ENCODE measurements around the gene SEMA3E. TPM values are rescaled to one million over a fixed set of nuclear protein-coding genes. Genes with fewer than 3 reads are reported as not detected.
A peak's percentile ranks its signal among the peaks of the same experiment; 100 is the strongest.

SEMA3E gene
- total and polyA plus RNA-seq, 2 donors: 12.6 to 24.3 TPM

GRCh38 chr7:83419013-83419412 is 229.9 kb downstream of the SEMA3E start:
- Histone ChIP-seq H3K4me3 (ENCODE audit: low read depth, low read length) (no peak overlapping the region), H3K36me3 (ENCODE audit: insufficient read depth) (no peaks in the 10 kb centered on the region), H3K27ac (ENCODE audit: low read depth) (no peak overlapping the region), H3K4me1 (ENCODE audit: insufficient read depth) (no peaks in the 10 kb centered on the region)
- WGBS: 88% methylated on average over 1 of the region's 1 CpG
- DNase-seq (ENCODE audit: extremely low spot score): no peak

- WGBS: 56% methylated on average over 2 of the region's 2 CpGs
- no peak for DNase-seq (ENCODE audit: extremely low spot score)
- H3K4me3 ChIP-seq (ENCODE audit: low read depth, low read length): no peak overlapping the region
- no peak overlapping the region for H3K27ac ChIP-seq (ENCODE audit: low read depth)
- H3K36me3 ChIP-seq (ENCODE audit: insufficient read depth): no peaks in the 10 kb centered on the region
- H3K4me1 ChIP-seq (ENCODE audit: insufficient read depth): no peaks in the 10 kb centered on the region
Observed at GRCh38 chr7:83415840-83416239, 233.1 kb downstream of the SEMA3E start.

- Histone ChIP-seq H3K27ac (ENCODE audit: low read depth) (no peak overlapping the region), H3K4me1 (ENCODE audit: insufficient read depth) (no peaks in the 10 kb centered on the region), H3K36me3 (ENCODE audit: insufficient read depth) (no peaks in the 10 kb centered on the region), H3K4me3 (ENCODE audit: low read depth, low read length) (no peak overlapping the region)
- 41% methylated on average over 2 of the region's 2 CpGs for WGBS
- no peak for DNase-seq (ENCODE audit: extremely low spot score)
Observed at GRCh38 chr7:83414947-83415346, 234.0 kb downstream of the SEMA3E start.

- H3K36me3 ChIP-seq (ENCODE audit: insufficient read depth): no peaks in the 10 kb centered on the region
- DNase-seq (ENCODE audit: extremely low spot score): no peak
- 50% methylated on average over 4 of the region's 4 CpGs for WGBS
- H3K4me1 ChIP-seq (ENCODE audit: insufficient read depth): no peaks in the 10 kb centered on the region
- H3K27ac ChIP-seq (ENCODE audit: low read depth): no peak overlapping the region
- no peak overlapping the region for H3K4me3 ChIP-seq (ENCODE audit: low read depth, low read length)
Observed at GRCh38 chr7:83413831-83414230, 235.1 kb downstream of the SEMA3E start.

- no peak for DNase-seq (ENCODE audit: extremely low spot score)
- Histone ChIP-seq H3K36me3 (ENCODE audit: insufficient read depth) (no peaks in the 10 kb centered on the region), H3K27ac (ENCODE audit: low read depth) (no peak overlapping the region), H3K4me1 (ENCODE audit: insufficient read depth) (no peaks in the 10 kb centered on the region), H3K4me3 (ENCODE audit: low read depth, low read length) (no peak overlapping the region)
- WGBS: 48% methylated on average over 2 of the region's 2 CpGs
Observed at GRCh38 chr7:83413424-83413823, 235.5 kb downstream of the SEMA3E start.

GRCh38 chr7:83410989-83411591 is 237.8 kb downstream of the SEMA3E start:
- peak; percentile 6 for DNase-seq (ENCODE audit: extremely low spot score)
- WGBS: 33% methylated on average over 3 of the region's 3 CpGs
- Histone ChIP-seq H3K36me3 (ENCODE audit: insufficient read depth) (no peaks in the 10 kb centered on the region), H3K27ac (ENCODE audit: low read depth) (no peak overlapping the region), H3K4me3 (ENCODE audit: low read depth, low read length) (no peak overlapping the region), H3K4me1 (ENCODE audit: insufficient read depth) (no peaks in the 10 kb centered on the region)

- no peaks in the 10 kb centered on the region for H3K4me1 ChIP-seq (ENCODE audit: insufficient read depth)
- H3K27ac ChIP-seq (ENCODE audit: low read depth): no peak overlapping the region
- DNase-seq (ENCODE audit: extremely low spot score): no peak
- no peak overlapping the region for H3K4me3 ChIP-seq (ENCODE audit: low read depth, low read length)
- no peaks in the 10 kb centered on the region for H3K36me3 ChIP-seq (ENCODE audit: insufficient read depth)
Observed at GRCh38 chr7:83394776-83395175, 254.2 kb downstream of the SEMA3E start.

- no peaks in the 10 kb centered on the region for H3K36me3 ChIP-seq (ENCODE audit: insufficient read depth)
- DNase-seq (ENCODE audit: extremely low spot score): no peak
- no peak overlapping the region for H3K27ac ChIP-seq (ENCODE audit: low read depth)
Observed at GRCh38 chr7:83388436-83388835, 260.5 kb downstream of the SEMA3E start.

GRCh38 chr7:83366629-83367028 is 282.3 kb downstream of the SEMA3E start:
- no peak overlapping the region for H3K4me3 ChIP-seq (ENCODE audit: low read depth, low read length)
- no peak overlapping the region for H3K27ac ChIP-seq (ENCODE audit: low read depth)
- no peaks in the 10 kb centered on the region for H3K36me3 ChIP-seq (ENCODE audit: insufficient read depth)
- DNase-seq (ENCODE audit: extremely low spot score): no peak
- H3K4me1 ChIP-seq (ENCODE audit: insufficient read depth): no peaks in the 10 kb centered on the region
- WGBS: 54% methylated on average over 2 of the region's 2 CpGs

More at GRCh38 chr7:83388436-83388835, 260.5 kb downstream of the SEMA3E start:
- no peaks in the 10 kb centered on the region for H3K4me1 ChIP-seq (ENCODE audit: insufficient read depth)
- H3K4me3 ChIP-seq (ENCODE audit: low read depth, low read length): no peak overlapping the region

GRCh38 chr7:83365746-83366145 is 283.2 kb downstream of the SEMA3E start:
- no peaks in the 10 kb centered on the region for H3K36me3 ChIP-seq (ENCODE audit: insufficient read depth)
- no peak overlapping the region for H3K27ac ChIP-seq (ENCODE audit: low read depth)
- H3K4me3 ChIP-seq (ENCODE audit: low read depth, low read length): no peak overlapping the region
- no peaks in the 10 kb centered on the region for H3K4me1 ChIP-seq (ENCODE audit: insufficient read depth)
- no peak for DNase-seq (ENCODE audit: extremely low spot score)

GRCh38 chr7:83362871-83363550 is 285.9 kb downstream of the SEMA3E start:
- Histone ChIP-seq H3K36me3 (ENCODE audit: insufficient read depth) (no peaks in the 10 kb centered on the region), H3K27ac (ENCODE audit: low read depth) (no peak overlapping the region), H3K4me3 (ENCODE audit: low read depth, low read length) (no peak overlapping the region), H3K4me1 (ENCODE audit: insufficient read depth) (no peaks in the 10 kb centered on the region)
- peak; percentile 23 for DNase-seq (ENCODE audit: extremely low spot score)
- 18% methylated on average over 8 of the region's 8 CpGs for WGBS

GRCh38 chr7:83359108-83359507 is 289.8 kb downstream of the SEMA3E start:
- 79% methylated on average over 1 of the region's 1 CpG for WGBS
- H3K36me3 ChIP-seq (ENCODE audit: insufficient read depth): no peaks in the 10 kb centered on the region

GRCh38 chr7:83355143-83355542 is 293.8 kb downstream of the SEMA3E start:
- Histone ChIP-seq H3K4me3 (ENCODE audit: low read depth, low read length) (no peak overlapping the region), H3K27ac (ENCODE audit: low read depth) (no peak overlapping the region), H3K4me1 (ENCODE audit: insufficient read depth) (no peaks in the 10 kb centered on the region), H3K36me3 (ENCODE audit: insufficient read depth) (no peaks in the 10 kb centered on the region)
- DNase-seq (ENCODE audit: extremely low spot score): no peak
- WGBS: 83% methylated on average over 3 of the region's 3 CpGs

More at GRCh38 chr7:83359108-83359507, 289.8 kb downstream of the SEMA3E start:
- H3K4me1 ChIP-seq (ENCODE audit: insufficient read depth): no peaks in the 10 kb centered on the region
- no peak overlapping the region for H3K4me3 ChIP-seq (ENCODE audit: low read depth, low read length)
- no peak for DNase-seq (ENCODE audit: extremely low spot score)
- no peak overlapping the region for H3K27ac ChIP-seq (ENCODE audit: low read depth)

GRCh38 chr7:83347945-83348444 is 300.9 kb downstream of the SEMA3E start:
- Histone ChIP-seq H3K36me3 (ENCODE audit: insufficient read depth) (no peaks in the 10 kb centered on the region), H3K4me3 (ENCODE audit: low read depth, low read length) (no peak overlapping the region), H3K4me1 (ENCODE audit: insufficient read depth) (no peaks in the 10 kb centered on the region), H3K27ac (ENCODE audit: low read depth) (no peak overlapping the region)
- DNase-seq (ENCODE audit: extremely low spot score): no peak
- 21% methylated on average over 5 of the region's 5 CpGs for WGBS
